Measurements from ENCODE around the gene INTS6.
A peak's percentile ranks its signal among the peaks of the same experiment; 100 is the strongest.

The INTS6 gene

DNA sequence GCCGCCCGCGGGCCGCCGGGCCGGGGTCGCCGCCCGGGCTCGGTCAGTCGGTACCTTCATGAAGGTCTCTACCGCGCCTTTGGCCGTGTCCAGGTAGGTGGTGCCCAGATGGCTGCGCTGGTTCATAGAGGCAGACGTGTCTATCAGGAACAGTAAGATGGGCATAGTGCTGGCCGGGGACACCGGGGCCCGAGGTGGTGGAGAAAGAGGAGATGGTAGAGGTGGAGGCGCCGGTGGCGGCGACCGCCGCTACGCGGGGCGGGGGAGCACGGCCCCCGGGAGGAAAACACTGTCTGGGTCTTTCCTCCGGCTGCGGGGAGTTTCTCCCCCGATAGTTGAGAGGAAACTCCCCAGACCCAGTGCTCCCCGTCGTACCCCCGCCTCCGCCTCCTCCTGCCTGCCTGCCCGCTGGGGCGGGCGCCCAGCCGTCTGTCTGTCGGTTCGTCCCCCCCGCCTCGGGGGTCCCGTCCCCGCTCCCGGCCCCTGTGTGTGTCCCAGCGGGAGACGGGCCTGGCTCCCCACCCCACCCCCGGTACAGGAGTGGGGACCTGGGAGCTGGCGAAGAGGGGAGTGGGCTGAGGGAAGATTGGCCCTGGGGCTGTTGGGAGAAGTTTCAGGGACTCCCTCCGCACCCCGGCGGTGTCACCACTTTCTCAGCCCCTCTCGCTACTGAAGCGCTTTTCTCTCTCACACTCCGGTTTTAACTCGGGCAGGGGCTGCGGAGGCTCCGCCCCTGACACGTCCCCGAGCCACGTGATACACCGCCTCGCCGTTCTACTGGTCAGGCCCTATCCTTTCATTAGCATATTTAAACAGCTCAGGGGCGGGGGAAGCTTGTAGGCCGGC lies at the start of gene INTS6:
Gene INTS6 (minus strand): TSS at position 676 of the 846 bp plus-strand sequence. CDS start 511 bp downstream, at position 165.
- peak; percentile 98 for DNase-seq (ENCODE audit: low spot score)
- CTCF ChIA-PET, result interaction anchor here (0.5 to 0.7 kb wide), 3 partner anchors 44 to 1335 kb away, joined by 3 to 4 read pairs (median 4); no protein-coding TSS in a partner anchor
- POLR2A ChIA-PET (ENCODE audit: low non-redundant PET), result interaction anchor here (0.6 to 1.3 kb wide), 6 partner anchors 129 to 178 kb away, joined by 3 to 4 read pairs (median 4); no protein-coding TSS in a partner anchor

GRCh38 chr13:51502153-51502651 lies 49.4 kb upstream of the INTS6 start:
- ChIA-PET CTCF (no interaction called here), POLR2A (ENCODE audit: low non-redundant PET) (no interaction called here)
- H3K27ac ChIP-seq, result no peak overlapping the region
- TF ChIP-seq CTCF (conservative IDR thresholded peaks at IDR 0.05; ENCODE audit: low read depth), result no peak
- no peak for DNase-seq (ENCODE audit: low spot score)

More for the DNA sequence above, at the start of gene INTS6:
- no peak for TF ChIP-seq CTCF (conservative IDR thresholded peaks at IDR 0.05; ENCODE audit: low read depth)
- peak within 1 kb of the TSS; percentile 97 for H3K27ac ChIP-seq

DNA sequence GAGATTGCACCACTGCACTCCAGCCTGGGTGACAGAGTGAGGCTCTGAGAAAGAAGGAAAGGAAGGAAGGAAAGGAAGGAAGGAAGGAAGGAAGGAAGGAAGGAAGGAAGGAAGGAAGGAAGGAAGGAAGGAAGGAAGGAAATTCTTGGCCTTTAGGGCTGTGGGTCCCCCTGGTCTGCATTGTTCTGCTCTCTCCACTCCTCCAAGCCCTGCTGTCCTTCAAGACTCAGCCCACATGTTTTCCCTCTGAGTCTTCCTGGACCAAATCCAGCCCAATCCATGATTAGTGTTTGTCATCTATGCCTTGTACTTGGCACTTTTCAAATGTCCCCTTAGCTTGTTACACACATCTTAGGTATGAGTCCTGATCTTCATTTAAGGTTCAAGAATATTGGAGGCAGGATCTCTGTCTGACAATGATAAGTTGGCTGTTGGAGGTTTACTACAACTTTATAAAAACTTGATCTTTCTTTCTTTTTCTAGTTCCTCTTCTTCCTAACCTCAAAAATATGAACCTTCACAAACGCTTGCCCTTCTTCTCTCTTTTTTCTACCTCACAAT lies 48.8 kb upstream of the INTS6 start:
- H3K27ac ChIP-seq, result no peak overlapping the region
- ChIA-PET CTCF (no interaction called here), POLR2A (ENCODE audit: low non-redundant PET) (no interaction called here)
- TF ChIP-seq CTCF (conservative IDR thresholded peaks at IDR 0.05; ENCODE audit: low read depth), result no peak
- no peak for DNase-seq (ENCODE audit: low spot score)

DNA sequence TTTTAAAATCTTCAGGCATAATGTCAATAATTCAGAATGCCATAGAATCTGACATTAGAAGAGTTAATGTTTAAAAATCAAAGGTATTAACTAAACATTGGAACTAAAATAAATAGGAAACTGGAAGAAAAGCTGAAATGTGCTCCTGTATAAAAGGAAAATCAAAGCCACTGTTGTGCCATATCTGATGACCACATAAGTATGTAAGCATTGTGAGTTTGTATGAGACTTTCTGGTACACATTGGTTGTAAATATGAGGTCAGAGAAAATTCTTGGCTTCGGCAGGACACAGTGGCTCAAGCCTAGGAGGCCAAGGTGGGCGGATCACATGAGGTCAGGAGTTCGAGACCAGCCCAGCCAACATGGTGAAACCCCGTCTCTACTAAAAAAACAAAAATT lies 48.3 kb upstream of the INTS6 start:
- POLR2A ChIA-PET (ENCODE audit: low non-redundant PET), result interaction anchor here (0.6 kb wide), 1 partner anchor 29 kb away, joined by 3 read pairs; no protein-coding TSS in a partner anchor
- no peak for TF ChIP-seq CTCF (conservative IDR thresholded peaks at IDR 0.05; ENCODE audit: low read depth)
- CTCF ChIA-PET, result no interaction called here
- DNase-seq (ENCODE audit: low spot score), result no peak
- H3K27ac ChIP-seq, result no peak overlapping the region

DNA sequence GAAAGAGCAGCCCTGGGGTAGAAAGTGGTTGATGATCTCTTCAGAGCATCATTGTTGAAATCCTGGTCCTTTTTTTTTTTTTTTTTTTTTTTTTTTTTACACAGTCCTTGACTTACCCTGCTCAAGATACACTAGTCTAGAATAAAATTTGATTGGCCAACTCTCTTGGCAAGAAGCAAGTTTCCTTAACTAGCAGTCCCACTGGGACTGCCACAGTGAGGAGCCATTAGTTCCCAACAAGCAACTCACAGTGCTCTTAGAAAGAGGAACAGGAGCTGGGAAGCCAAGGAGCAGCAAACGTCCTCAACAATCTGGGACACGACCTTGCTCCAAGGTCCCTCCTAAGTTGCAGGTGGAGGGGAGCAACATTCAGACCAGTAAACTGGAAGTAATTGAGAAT lies 47.9 kb upstream of the INTS6 start:
- no peak for TF ChIP-seq CTCF (conservative IDR thresholded peaks at IDR 0.05; ENCODE audit: low read depth)
- ChIA-PET POLR2A (ENCODE audit: low non-redundant PET) (interaction anchor here (0.6 kb wide), 1 partner anchor 28 kb away, joined by 3 read pairs; no protein-coding TSS in a partner anchor), CTCF (no interaction called here)
- H3K27ac ChIP-seq, result no peak overlapping the region
- no peak for DNase-seq (ENCODE audit: low spot score)

DNA sequence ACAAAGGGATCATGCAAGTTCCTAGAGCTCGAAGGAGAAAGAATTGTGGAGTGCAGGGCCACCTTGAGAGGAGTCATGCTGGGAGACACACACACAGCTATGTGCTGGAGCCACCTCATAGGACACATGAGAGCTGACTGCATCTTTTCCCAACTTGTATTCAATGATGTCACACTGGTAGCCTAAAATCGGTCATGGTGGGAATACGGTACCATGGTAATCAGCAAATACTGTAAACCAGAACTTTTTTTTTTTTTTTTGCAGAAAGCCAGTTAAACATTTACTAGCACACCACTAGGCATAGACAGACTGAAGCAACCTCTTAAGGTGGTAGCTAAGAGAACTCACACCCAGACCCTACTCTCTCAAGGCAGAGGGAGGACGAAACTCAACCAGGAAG lies 47.0 kb upstream of the INTS6 start:
- TF ChIP-seq CTCF (conservative IDR thresholded peaks at IDR 0.05; ENCODE audit: low read depth), result no peak
- no peak for DNase-seq (ENCODE audit: low spot score)
- CTCF ChIA-PET, result interaction anchor here (0.6 kb wide), 1 partner anchor 96 kb away, joined by 4 read pairs; no protein-coding TSS in a partner anchor
- POLR2A ChIA-PET (ENCODE audit: low non-redundant PET), result no interaction called here
- no peak overlapping the region for H3K27ac ChIP-seq

Data from RWPE1 (cell line).